ENCODE measurements around the gene SND1.

The SND1 gene

GRCh38 chr7:127933146-127933545, 281.2 kb downstream of the SND1 start:
- no peak for DNase-seq (ENCODE audit: low spot score)

GRCh38 chr7:127934711-127935110, 282.7 kb downstream of the SND1 start:
- DNase-seq (ENCODE audit: low spot score): no peak

GRCh38 chr7:127935847-127936376, 283.9 kb downstream of the SND1 start:
- DNase-seq (ENCODE audit: low spot score): no peak

GRCh38 chr7:127937066-127937680, 285.2 kb downstream of the SND1 start:
- DNase-seq (ENCODE audit: low spot score): no peak

GRCh38 chr7:127938588-127938987, 286.6 kb downstream of the SND1 start:
- DNase-seq (ENCODE audit: low spot score): peak; percentile 80

GRCh38 chr7:127940381-127941160, 288.6 kb downstream of the SND1 start:
- DNase-seq (ENCODE audit: low spot score): no peak

GRCh38 chr7:127941476-127942210, 289.6 kb downstream of the SND1 start:
- no peak for DNase-seq (ENCODE audit: low spot score)

GRCh38 chr7:127943541-127944521, 291.8 kb downstream of the SND1 start:
- no peak for DNase-seq (ENCODE audit: low spot score)

GRCh38 chr7:127946111-127946510, 294.1 kb downstream of the SND1 start:
- DNase-seq (ENCODE audit: low spot score): no peak

GRCh38 chr7:127946847-127947246, 294.9 kb downstream of the SND1 start:
- no peak for DNase-seq (ENCODE audit: low spot score)

- no peak for DNase-seq (ENCODE audit: low spot score)
These were observed 296.3 kb downstream of the SND1 start for GRCh38 chr7:127948312-127948711.

GRCh38 chr7:127948930-127949329, 296.9 kb downstream of the SND1 start:
- DNase-seq (ENCODE audit: low spot score): no peak

- DNase-seq (ENCODE audit: low spot score): no peak
These were observed 297.8 kb downstream of the SND1 start for GRCh38 chr7:127949769-127950222.

- DNase-seq (ENCODE audit: low spot score): no peak
These were observed 298.4 kb downstream of the SND1 start for GRCh38 chr7:127950233-127950935.

GRCh38 chr7:127953423-127954356, 301.7 kb downstream of the SND1 start:
- no peak for DNase-seq (ENCODE audit: low spot score)

GRCh38 chr7:127954357-127954748, 302.4 kb downstream of the SND1 start:
- DNase-seq (ENCODE audit: low spot score): no peak

GRCh38 chr7:127955051-127955531, 303.1 kb downstream of the SND1 start:
- DNase-seq (ENCODE audit: low spot score): no peak

GRCh38 chr7:127957886-127958285, 305.9 kb downstream of the SND1 start:
- DNase-seq (ENCODE audit: low spot score): no peak

GRCh38 chr7:127959770-127960169, 307.8 kb downstream of the SND1 start:
- DNase-seq (ENCODE audit: low spot score): no peak
